HG03354 (cell line): ENCODE data around the gene SERINC4.
"Not testable (repeated sequence)": the region's sequence is repeated elsewhere in the genome, so short reads cannot be mapped to it uniquely, and the experiment has no call there.

Experiments
- ATAC-seq: cut with Tn5 transposase; IDR thresholded peaks from one replicate; pipeline ENCODE4 v1.9.1; 2021; ENCODE audit warnings: mild to moderate bottlenecking; ENCODE audit not compliant: unreplicated experiment, poor library complexity, severe bottlenecking

Gene SERINC4

DNA sequence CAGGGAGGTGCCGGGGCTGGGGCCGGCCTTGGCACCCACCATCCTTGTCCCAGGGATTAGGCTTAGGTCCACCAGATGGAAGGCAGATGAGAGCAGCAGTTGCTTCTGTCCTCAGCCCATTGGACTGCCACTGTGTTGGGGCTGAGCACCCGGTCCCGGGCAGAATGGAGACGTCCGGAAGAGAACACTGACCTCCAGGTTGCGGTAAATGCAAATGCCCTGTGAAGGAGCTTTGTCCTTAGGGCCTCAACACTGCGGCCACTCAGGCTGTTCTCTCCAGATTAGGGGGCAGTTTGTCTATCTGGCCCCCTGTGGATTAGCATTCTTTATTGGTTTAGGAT, at the start of gene SERINC4:
Gene SERINC4 (minus strand): TSS at position 276 of the 341 bp plus-strand sequence. CDS start 234 bp downstream, at position 42.
- ATAC-seq, result no peak

GRCh38 chr15:43845421-43845820, 45.4 kb upstream of the SERINC4 start:
- no peak for ATAC-seq

GRCh38 chr15:43832485-43832884, 32.5 kb upstream of the SERINC4 start:
- not testable (repeated sequence) for ATAC-seq

DNA sequence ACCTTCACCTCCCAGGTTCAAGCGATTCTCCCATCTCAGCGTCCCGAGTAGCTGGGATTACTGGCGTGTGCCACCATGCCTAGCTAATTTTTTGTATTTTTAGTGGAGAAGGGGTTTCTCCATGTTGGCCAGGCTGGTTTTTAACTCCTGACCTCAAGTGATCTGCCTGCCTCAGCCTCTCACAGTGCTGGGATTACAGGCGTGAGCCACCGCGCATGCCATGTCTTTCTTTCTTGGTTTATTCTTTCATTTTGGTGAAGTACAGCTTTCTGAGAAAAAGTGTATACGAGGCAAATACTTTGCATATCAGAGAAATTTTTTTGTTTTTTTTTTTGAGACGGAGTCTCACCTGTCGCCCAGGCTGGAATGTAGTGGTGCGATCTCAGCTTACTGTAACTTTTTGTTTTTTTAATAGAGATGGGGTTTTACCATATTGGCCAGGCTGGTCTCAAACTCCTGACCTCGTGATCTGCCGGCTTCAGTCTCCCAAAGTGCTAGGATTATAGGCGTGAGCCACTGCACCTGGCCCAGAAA, 31.6 kb upstream of the SERINC4 start:
- ATAC-seq, result not testable (repeated sequence)

DNA sequence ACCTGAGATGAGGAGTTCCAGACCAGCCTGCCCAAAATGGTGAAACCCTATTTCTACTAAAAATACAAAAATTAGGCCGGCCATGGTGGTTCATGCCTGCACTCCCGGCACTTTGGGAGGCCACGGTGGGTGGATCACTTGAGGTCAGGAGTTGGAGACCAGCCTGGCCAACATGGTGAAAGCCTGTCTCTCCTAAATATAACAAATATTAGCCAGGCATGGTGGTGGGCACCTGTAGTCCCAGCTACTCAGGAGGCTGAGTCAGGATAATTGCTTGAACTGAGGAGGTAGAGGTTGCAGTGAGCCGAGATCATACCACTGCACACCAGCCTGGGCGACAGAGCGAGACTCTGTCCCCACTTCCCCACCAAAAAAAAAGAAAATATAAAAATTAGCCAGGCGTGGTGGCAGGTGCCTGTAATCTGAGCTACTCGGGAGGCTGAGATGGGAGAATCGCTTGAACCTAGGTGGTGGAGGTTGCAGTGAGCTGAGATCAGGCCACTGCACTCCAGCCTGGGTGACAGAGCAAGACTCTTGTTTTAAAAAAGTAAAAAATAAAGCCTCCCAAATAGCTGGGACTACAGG, 30.8 kb upstream of the SERINC4 start:
- not testable (repeated sequence) for ATAC-seq

- ATAC-seq, result not testable (repeated sequence)
Observed at GRCh38 chr15:43829951-43830540, 30.0 kb upstream of the SERINC4 start.

DNA sequence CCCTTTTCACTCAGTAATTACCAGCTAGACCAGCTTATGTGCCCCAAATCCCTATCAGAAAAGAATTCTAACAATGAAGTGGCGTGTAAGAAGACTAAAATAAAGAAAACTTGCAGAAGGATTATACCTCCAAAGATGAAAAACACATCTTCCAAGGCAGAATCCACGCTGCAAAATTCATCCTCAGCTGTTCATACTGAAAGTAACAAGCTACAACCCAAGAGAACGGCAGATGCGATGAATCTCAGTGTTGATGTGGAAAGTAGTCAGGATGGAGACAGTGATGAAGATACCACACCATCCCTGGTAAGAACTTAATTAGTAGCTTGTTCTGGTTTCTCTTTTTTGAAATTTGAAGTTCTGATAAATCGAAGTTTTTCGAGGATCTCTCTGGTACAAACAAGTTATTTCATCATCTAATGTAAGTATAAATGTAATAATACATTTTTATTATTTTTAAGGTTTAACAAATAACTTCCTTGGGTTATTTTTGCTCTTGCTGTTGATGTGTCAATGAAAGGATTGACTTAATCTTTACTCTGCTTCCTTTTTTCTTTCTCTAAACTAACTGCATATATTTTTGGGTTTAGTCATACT, 28.1 kb upstream of the SERINC4 start:
- no peak for ATAC-seq

GRCh38 chr15:43826508-43827341, 26.7 kb upstream of the SERINC4 start, which contains the start of gene WDR76:
TSS of gene WDR76 (plus strand) at chr15:43827002. CDS start at chr15:43827033, 31 bp downstream.
- ATAC-seq, result peak; percentile 67

GRCh38 chr15:43826029-43826507, 26.0 kb upstream of the SERINC4 start:
- ATAC-seq, result no peak

DNA sequence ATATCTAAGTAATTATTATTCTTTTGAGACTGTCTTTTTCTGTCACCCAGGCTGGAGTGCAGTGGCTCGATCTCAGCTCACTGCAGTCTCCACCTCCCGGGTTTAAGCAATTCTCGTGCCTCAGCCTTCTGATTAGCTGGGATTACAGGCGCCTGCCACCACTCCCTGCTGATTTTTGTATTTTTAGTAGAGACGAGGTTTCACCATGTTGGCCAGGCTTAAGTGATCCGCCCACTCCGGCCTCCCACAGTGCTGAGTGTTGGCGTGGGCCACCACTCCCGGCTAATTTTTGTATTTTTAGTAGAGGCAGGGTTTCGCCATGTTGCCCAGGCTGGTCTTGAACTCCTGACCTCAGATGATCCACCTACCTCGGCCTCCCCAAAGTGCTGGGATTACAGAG, 25.3 kb upstream of the SERINC4 start:
- not testable (repeated sequence) for ATAC-seq

DNA sequence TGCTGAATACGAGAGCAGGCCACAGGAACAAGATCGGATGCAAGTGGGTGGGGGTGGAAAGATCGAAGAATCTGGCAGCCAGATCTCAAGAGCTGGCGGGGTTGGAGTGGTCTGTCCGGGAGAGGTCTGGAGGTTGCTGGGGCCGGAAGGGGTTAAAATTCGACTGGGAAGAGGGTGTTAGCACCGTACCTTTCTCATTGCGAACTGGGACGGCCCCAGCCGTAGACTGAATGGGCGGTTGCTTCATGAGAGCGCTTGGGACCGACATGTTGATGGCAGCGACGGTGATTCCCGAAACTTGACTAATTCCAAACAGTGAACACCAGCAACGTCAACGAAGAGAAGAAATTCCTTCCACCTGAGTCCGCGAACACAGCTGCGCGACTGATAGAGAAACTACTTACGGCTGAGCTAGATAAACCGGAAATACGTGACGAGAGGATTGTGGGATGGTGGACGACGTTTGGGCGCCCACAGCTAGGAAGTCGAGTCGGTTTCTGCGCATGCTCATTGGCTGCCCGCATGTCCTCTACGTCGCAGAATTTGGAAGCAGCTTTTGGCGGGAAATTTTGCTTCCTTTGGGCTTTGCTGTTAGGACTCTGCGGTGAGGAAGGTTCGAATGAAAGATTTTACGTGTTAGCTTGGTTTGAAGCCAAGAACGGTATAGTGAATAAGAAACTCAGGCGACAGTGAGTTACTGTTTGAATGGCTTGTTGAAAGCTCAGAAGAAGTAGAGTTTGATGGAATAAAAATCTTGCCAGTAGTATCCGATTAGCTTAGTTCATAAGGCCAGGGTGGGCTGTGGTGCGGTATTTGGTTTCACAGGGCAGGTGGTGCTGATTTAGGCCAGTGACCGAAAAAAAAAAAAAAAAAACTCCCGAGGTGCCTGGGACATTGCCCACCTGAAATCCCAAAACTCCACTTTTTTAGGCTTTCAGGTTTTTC, 24.6 kb upstream of the SERINC4 start, which contains the start of gene MFAP1:
Gene MFAP1 (minus strand): TSS at position 389 of the 945 bp plus-strand sequence. CDS start 121 bp downstream, at position 268.
- peak; percentile 82 for ATAC-seq

DNA sequence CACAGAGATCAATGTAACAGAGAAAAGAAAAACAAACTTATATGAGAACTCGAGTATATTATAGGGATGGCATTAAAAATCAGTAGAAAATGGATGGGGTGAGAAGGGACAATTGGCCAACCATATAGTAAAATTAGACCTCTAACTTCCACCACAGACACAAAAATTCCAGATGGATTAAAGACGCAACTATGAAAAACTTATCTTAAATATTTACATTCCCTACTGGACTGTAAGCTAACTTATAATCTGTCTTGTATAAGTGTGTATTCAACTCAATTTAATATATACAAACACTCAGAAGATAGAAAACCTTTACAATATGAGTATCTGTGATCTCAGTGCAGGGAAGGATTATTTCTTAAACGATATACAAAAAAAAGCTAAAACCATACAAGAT, 21.5 kb upstream of the SERINC4 start:
- no peak for ATAC-seq

- not testable (repeated sequence) for ATAC-seq
Observed at GRCh38 chr15:43815064-43815463, 15.0 kb upstream of the SERINC4 start.

- ATAC-seq, result peak; percentile 72
Observed at GRCh38 chr15:43808960-43809678, 9.1 kb upstream of the SERINC4 start.

DNA sequence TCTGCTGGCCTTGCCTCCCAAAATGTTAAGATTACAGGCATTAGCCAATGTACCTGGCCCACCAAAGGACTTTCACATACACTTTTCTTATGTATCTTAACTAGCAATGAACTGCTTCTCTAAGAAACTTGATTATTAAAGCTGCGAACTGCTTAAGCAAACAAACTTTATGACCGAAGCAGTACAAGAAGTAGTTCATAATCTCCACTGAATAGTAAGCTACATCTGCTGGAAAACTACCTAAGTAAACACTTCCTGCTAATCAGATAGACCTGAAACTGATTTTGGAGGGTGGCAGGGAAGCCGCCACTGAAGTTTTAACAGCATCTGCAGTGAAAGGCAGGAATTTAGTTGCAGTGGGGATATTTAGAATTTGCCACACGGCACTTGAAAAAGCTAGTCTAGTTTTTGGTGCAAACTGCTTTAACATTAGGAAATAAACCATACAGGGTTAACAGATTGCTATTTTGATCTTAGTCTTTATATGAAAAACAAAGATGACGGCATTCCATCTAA, 8.5 kb upstream of the SERINC4 start:
- no peak for ATAC-seq

GRCh38 chr15:43802676-43803075, 2.7 kb upstream of the SERINC4 start:
- not testable (repeated sequence) for ATAC-seq

GRCh38 chr15:43800286-43801141, 494 bp upstream of the SERINC4 start, which contains the start of gene HYPK:
TSS of gene HYPK (plus strand) at chr15:43800599. CDS start at chr15:43800623, 24 bp downstream.
- ATAC-seq, result peak; percentile 90
